ENCODE results near the gene ACTR2. TPM values are rescaled to one million over a fixed set of nuclear protein-coding genes. Genes with fewer than 3 reads are reported as not detected.

Gene ACTR2
- total and polyA plus RNA-seq, 9 of the 15 experiments (the other 6 are each of a cell fraction or from before 2014, with no cell fraction given) = 47.3 to 239 (median 108) TPM

DNA sequence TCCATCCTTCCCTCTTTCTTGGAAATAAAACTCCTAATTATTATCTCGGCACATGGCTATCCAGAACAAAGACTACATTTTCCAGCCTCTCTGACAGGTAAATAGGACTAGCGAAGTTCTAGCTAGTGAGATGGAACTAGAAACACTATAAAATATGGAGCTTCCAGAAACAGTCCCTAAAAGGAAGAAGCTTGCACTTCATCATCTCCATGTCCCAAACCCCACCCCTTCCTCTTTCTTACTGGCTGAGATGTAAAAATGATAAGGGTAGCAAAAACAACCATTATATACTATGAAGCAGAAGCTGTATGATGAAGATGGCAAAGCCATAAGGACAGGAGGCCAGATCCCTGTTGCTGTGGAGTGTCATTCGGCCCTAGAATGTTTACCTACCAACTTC is 11.7 kb upstream of the ACTR2 start (continued):
- TF ChIP-seq, protein P1, sequence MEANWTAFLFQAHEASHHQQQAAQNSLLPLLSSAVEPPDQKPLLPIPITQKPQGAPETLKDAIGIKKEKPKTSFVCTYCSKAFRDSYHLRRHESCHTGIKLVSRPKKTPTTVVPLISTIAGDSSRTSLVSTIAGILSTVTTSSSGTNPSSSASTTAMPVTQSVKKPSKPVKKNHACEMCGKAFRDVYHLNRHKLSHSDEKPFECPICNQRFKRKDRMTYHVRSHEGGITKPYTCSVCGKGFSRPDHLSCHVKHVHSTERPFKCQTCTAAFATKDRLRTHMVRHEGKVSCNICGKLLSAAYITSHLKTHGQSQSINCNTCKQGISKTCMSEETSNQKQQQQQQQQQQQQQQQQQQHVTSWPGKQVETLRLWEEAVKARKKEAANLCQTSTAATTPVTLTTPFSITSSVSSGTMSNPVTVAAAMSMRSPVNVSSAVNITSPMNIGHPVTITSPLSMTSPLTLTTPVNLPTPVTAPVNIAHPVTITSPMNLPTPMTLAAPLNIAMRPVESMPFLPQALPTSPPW (CRISPR knock-in tag; IDR thresholded peaks at IDR 0.05) = no peak
- TF ChIP-seq TEAD4 (IDR thresholded peaks at IDR 0.05; ENCODE audit: low read length) (no peak), TEAD4 (CRISPR knock-in tag; IDR thresholded peaks at IDR 0.05; ENCODE audit: borderline replicate concordance) (no peak), PBX2 (CRISPR knock-in tag; IDR thresholded peaks at IDR 0.05; ENCODE audit: low read depth) (no peak), PBX2 (tag; conservative IDR thresholded peaks at IDR 0.05; ENCODE audit: low read depth) (peak; percentile 83), ZNF764 (CRISPR knock-in tag; IDR thresholded peaks at IDR 0.05; ENCODE audit: low read depth) (no peak), MEIS2 (IDR thresholded peaks at IDR 0.05; ENCODE audit: partially characterized antibody) (peak; percentile 90), ZNF57 (CRISPR knock-in tag; IDR thresholded peaks at IDR 0.05) (no peak), JUND (IDR thresholded peaks at IDR 0.05; ENCODE audit: borderline replicate concordance, low read depth, low read length) (no peak), JUND (tag; IDR thresholded peaks at IDR 0.05; ENCODE audit: borderline replicate concordance, low read depth, low read length) (no peak), HNRNPUL1 (IDR thresholded peaks at IDR 0.05; ENCODE audit: low read length) (no peak)
- TF ChIP-seq, protein P2, sequence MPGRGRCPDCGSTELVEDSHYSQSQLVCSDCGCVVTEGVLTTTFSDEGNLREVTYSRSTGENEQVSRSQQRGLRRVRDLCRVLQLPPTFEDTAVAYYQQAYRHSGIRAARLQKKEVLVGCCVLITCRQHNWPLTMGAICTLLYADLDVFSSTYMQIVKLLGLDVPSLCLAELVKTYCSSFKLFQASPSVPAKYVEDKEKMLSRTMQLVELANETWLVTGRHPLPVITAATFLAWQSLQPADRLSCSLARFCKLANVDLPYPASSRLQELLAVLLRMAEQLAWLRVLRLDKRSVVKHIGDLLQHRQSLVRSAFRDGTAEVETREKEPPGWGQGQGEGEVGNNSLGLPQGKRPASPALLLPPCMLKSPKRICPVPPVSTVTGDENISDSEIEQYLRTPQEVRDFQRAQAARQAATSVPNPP (IDR thresholded peaks at IDR 0.05; ENCODE audit: borderline replicate concordance, insufficient read depth, insufficient read length) = no peak

Measured in K562 (cell line).